Measurements from ENCODE around the gene GOLGA6L26. TPM values are rescaled to one million over a fixed set of nuclear protein-coding genes. Genes with fewer than 3 reads are reported as not detected.
"Not testable (repeated sequence)": the region's sequence is repeated elsewhere in the genome, so short reads cannot be mapped to it uniquely, and the experiment has no call there.

The GOLGA6L26 gene, protein sequence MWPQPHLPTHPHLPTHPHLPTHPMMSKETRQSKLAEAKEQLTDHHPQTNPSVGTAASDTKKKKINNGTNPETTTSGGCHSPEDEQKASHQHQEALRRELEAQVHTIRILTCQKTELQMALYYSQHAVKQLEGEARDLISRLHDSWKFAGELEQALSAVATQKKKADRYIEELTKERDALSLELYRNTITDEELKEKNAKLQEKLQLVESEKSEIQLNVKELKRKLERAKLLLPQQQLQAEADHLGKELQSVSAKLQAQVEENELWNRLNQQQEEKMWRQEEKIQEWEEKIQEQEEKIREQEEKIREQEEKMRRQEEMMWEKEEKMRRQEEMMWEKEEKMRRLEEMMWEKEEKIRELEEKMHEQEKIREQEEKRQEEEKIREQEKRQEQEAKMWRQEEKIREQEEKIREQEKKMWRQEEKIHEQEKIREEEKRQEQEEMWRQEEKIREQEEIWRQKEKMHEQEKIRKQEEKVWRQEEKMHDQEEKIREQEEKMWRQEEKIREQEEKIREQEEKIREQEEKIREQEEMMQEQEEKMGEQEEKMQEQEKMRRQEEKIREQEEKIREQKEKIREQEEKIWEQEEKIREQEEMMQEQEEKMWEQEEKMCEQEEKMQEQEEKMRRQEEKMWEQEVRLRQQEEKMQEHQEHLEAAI
- not detected for polyA plus RNA-seq (ENCODE audit: insufficient read length in 4 of 4)

- not testable (repeated sequence) for DNase-seq (ENCODE audit: low read depth in 4 of 4, low spot score in 3 of 4)
Measured at GRCh38 chr15:23334096-23334495, at the start of gene GOLGA6L26. GOLGA6L26 (minus strand) TSS chr15:23334196; CDS start chr15:23334135, 61 bp downstream.

GRCh38 chr15:23381192-23381591 lies 47.2 kb upstream of the GOLGA6L26 start:
- DNase-seq (ENCODE audit: low read depth in 4 of 4, low spot score in 3 of 4) = not testable (repeated sequence)

DNA sequence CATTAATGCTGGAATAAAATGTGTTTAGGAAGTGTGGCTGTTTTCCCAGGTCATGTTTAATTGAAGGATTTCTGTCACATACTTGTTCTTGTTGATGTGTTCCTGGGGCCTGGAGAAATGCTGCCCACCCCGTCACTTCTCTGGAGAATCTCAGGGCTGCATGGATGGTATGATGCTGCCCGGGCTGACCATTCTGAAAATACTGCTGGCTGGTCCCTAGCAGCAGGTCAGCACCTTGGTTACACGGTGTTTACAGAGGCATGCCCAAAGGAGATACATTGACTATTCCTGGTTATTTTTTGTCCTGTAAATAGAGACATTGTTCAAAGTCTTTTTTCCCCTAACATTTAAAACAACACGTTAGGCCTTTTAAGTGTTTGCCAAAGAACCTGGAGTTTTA lies 46.7 kb upstream of the GOLGA6L26 start:
- not testable (repeated sequence) for DNase-seq (ENCODE audit: low read depth in 4 of 4, low spot score in 3 of 4)

GRCh38 chr15:23378946-23379345 lies 45.0 kb upstream of the GOLGA6L26 start:
- not testable (repeated sequence) for DNase-seq (ENCODE audit: low read depth in 4 of 4, low spot score in 3 of 4)

DNA sequence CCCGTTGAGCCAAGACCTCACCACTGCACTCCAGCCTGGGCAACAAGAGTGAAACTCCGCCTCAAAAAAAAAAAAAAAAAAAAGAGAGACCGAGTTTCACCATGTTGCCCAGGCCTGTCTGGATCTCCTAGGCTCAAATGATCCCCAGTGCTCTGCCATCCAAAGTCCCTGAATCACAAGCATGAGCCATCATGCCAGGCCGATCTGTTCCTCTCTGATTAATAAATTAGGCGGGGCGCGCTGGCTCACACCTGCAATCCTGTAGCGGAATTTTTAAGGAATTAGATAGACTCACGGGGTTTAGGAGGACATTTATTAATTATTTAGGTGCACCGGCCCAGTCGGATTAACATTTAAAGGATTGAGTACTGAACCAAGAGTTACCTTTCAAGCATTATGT lies 40.2 kb upstream of the GOLGA6L26 start:
- DNase-seq (ENCODE audit: low read depth in 4 of 4, low spot score in 3 of 4) = not testable (repeated sequence)

GRCh38 chr15:23372891-23373600 lies 39.0 kb upstream of the GOLGA6L26 start:
- DNase-seq (ENCODE audit: low read depth in 4 of 4, low spot score in 3 of 4) = not testable (repeated sequence)

- no peak for DNase-seq (ENCODE audit: low read depth in 4 of 4, low spot score in 3 of 4)
Measured at GRCh38 chr15:23372284-23372683, 38.3 kb upstream of the GOLGA6L26 start.

GRCh38 chr15:23371868-23372267 lies 37.9 kb upstream of the GOLGA6L26 start:
- not testable (repeated sequence) for DNase-seq (ENCODE audit: low read depth in 4 of 4, low spot score in 3 of 4)

DNA sequence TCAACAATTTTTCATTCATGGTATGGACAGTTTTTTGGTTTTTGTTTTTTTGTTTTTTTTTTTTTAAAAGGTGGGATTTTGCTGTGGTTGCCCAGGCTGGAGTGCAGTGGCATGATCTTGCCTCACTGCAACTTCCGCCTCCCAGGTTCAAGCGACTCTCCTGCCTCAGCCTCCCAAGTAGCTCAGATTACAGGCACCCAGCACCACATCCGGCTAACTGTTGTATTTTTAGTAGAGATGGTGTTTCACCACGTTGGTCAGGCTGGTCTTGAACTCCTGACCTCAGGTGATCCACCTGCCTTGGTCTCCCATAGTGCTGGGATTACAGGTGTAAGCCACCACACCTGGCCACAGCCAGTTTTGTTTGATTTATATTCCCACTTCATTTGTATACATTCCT lies 37.1 kb upstream of the GOLGA6L26 start:
- DNase-seq (ENCODE audit: low read depth in 4 of 4, low spot score in 3 of 4) = not testable (repeated sequence)

GRCh38 chr15:23370578-23370977 lies 36.6 kb upstream of the GOLGA6L26 start:
- no peak for DNase-seq (ENCODE audit: low read depth in 4 of 4, low spot score in 3 of 4)

- not testable (repeated sequence) for DNase-seq (ENCODE audit: low read depth in 4 of 4, low spot score in 3 of 4)
Measured at GRCh38 chr15:23364261-23364660, 30.3 kb upstream of the GOLGA6L26 start.

DNA sequence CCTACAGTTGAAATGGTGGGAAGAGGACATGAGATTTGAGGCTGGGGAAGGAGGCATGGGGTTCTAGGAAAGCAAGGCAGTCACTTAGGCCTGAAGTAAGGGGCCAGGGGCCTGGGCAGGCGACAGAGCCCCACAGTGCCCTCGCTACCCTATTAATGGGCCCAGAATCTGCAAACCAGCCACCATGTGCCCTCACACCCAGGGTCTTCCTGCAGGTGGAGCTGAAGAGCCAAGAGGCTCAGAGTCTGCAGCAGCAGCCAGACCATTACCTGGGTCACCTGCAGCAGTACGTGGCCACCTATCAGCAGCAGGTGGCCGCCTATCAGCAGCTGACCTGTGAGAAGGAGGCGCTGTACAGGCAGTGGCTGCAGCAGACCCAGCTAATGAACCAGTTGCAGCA lies 28.6 kb upstream of the GOLGA6L26 start:
- not testable (repeated sequence) for DNase-seq (ENCODE audit: low read depth in 4 of 4, low spot score in 3 of 4)

DNA sequence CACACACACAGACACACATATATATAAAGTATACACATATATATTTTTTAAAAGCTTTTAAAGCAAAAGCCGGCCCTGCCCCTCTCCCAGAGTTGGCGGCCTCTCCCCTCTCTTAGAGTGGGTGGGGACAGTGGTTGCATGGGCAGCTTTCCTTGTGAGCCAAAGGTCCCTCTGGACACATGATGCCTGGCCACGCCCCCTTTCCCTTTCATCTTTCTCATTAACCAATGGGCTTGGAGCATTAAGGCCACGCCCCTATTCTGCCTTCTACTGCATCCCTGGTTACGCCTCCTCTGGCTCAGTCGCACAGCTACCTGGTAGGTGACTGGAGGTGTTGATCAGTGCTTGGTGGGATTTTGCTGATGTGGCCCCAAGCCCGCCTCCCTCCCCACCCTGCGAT lies 20.5 kb upstream of the GOLGA6L26 start, which contains the start of gene GOLGA8S:
Gene GOLGA8S, plus strand, starts transcription at position 301 of the 400 bp plus-strand sequence. Its CDS starts 62 bp downstream, at position 363.
- not testable (repeated sequence) for DNase-seq (ENCODE audit: low read depth in 4 of 4, low spot score in 3 of 4)

DNA sequence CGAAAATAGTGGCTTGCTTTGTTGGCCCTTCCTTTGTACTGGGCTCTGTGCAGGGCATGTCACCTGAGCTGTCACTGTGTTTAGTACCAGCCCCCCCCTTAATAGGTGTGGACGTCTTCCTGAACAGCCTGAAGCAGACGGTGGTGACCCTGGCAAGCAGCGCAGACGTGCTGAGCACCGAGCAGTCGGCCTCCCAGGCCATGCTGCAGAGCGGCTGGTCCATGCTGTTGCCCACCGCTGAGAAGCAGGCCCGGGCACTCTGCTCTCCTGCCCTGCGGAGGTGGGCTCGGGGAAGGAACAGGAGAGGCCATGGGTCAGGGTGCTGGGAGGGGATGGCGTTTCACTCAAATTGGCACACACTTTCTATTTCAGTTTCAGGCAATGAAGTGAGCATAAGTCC lies 22.8 kb downstream of the GOLGA6L26 start:
- DNase-seq (ENCODE audit: low read depth in 4 of 4, low spot score in 3 of 4) = not testable (repeated sequence)

GRCh38 chr15:23305921-23306320 lies 28.1 kb downstream of the GOLGA6L26 start:
- not testable (repeated sequence) for DNase-seq (ENCODE audit: low read depth in 4 of 4, low spot score in 3 of 4)

DNA sequence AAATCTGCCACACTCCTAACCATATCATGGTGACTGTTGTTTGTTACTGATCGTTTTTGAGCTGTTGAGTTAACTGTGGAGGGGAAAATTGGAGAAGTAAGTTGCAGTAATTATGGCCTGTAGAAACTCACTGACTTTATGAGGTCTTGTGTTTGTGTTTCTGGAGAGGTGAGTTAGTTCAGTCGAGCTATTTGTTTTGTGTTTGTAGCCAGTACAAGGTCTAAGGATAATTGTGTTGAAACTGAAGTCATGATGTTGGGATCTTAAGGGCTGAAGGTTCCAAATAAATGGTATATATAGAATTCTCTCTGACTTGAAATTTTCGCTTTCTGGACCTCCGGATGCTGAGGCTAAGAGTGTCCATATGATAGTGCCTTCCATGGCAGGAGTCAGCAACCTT lies 29.2 kb downstream of the GOLGA6L26 start:
- DNase-seq (ENCODE audit: low read depth in 4 of 4, low spot score in 3 of 4) = not testable (repeated sequence)

- DNase-seq (ENCODE audit: low read depth in 4 of 4, low spot score in 3 of 4) = not testable (repeated sequence)
Measured at GRCh38 chr15:23304267-23304666, 29.7 kb downstream of the GOLGA6L26 start.

GRCh38 chr15:23303654-23304053 lies 30.3 kb downstream of the GOLGA6L26 start:
- not testable (repeated sequence) for DNase-seq (ENCODE audit: low read depth in 4 of 4, low spot score in 3 of 4)

- not testable (repeated sequence) for DNase-seq (ENCODE audit: low read depth in 4 of 4, low spot score in 3 of 4)
Measured at GRCh38 chr15:23303246-23303645, 30.8 kb downstream of the GOLGA6L26 start.

Data from right renal pelvis (tissue), 4 donors.